Pancreas (tissue), 10 donors: ENCODE results near the gene OSTF1. TPM values are rescaled to one million over a fixed set of nuclear protein-coding genes. Genes with fewer than 3 reads are reported as not detected.

Experiments used
- ATAC-seq, 4 donors: fragments of 200-7000 bp; cut with Tn5 transposase; one replicate each; pipeline versions ENCODE4 v1.8.0 to v1.9.1; 2020; ENCODE audit warnings: mild to moderate bottlenecking in 4 of 4, moderate library complexity in 4 of 4
- DNase-seq, 6 donors: peaks; one replicate each; pipeline ENCODE4 v3.0.0-alpha.2; 2020
- FAIRE-seq: peaks from 2 replicates; lab custom pipeline; 2012; peaks lifted over from hg19 to GRCh38; lab: Jason Lieb, UNC
- H3K27ac ChIP-seq, 4 donors: fragments of 200-600 bp; sonication (generic); 1 replicate in 3 of 4; 2 replicates in 1 of 4; pipeline versions ENCODE4 v1.5.0 to v1.8.0; 2020
- H3K27me3 ChIP-seq, 4 donors: fragments of 200-600 bp; one replicate each; pipeline ENCODE4 v1.8.0; 2021
- H3K36me3 ChIP-seq, 3 donors: fragments of 200-600 bp; sonication (generic) in 1 of 3; one replicate each; pipeline versions ENCODE4 v1.5.0 to v1.8.0; 2020 to 2021
- H3K4me1 ChIP-seq, 3 donors: fragments of 200-600 bp; one replicate each; pipeline ENCODE4 v1.8.0; 2021
- H3K4me3 ChIP-seq, 4 donors: fragments of 200-600 bp; sonication (generic) in 2 of 4; one replicate each; pipeline versions ENCODE4 v1.5.0 to v1.8.0; 2020 to 2021
- H3K9me3 ChIP-seq, 4 donors: fragments of 200-600 bp; one replicate each; pipeline ENCODE4 v1.8.0; 2021
- WGBS, 2 donors: extraction: QIAGEN DNeasy Blood & Tissue Kit; methylation state at CpG; one replicate each; pipeline ENCODE4 v1.1.7; 2013; 5-methylcytosine and 5-hydroxymethylcytosine counted together
- intact Hi-C, 3 donors: fragments of 100-400 bp; cut with DNase I; formaldehyde crosslinking; loops; one replicate each; pipeline versions ENCODE4 v1.11.1 to v1.14.2; 2022
- polyA plus RNA-seq, 2 donors: library from polyadenylated mRNA; stranded (reverse); fragments of 200-250 nt; gene quantifications; one replicate each; pipeline ENCODE4 v1.2.3, GENCODE V29; 2013
- total RNA-seq, 6 donors: library from RNA; stranded (reverse); fragmentation: NEBNext Ultra II Directional in 4 of 6; extraction: Animal tissue kit (Norgen Biotek cat#: 25700) in 4 of 6; gene quantifications; one replicate each; pipeline versions ENCODE4 v1.2.1 to v1.2.4, GENCODE V29; 2021 to 2023
- TF ChIP-seq, protein P1 (sequence below), 4 donors: fragments of 200-600 bp; sonication (generic) in 3 of 4; IDR thresholded peaks; one replicate each; pipeline versions ENCODE4 v1.5.0 to v1.8.0; 2021; ENCODE audit warnings: antibody characterized with exemption in 4 of 4
- donor health status: healthy with polysubstance abuse.
- donor health status: DM: no; HTN: no; CAD: no; lungs with moderate emphysema.
- donor health status: DM: no; HTN: no; CAD: no.
- donor health status: control.
- donor health status: control.
- donor health status: Bipolar disorder and iron deficiency.
- donor health status: DM: yes; HTN: yes; CAD: no.
- donor health status: DM: no; HTN: no; CAD: no.
- donor health status: DM: no; HTN: no; CAD: no.
- donor health status: DM: yes; HTN: yes; CAD: no.

The OSTF1 gene
- total and polyA plus RNA-seq, 8 donors: 10.0 to 29.0 (median 12.5) TPM

DNA sequence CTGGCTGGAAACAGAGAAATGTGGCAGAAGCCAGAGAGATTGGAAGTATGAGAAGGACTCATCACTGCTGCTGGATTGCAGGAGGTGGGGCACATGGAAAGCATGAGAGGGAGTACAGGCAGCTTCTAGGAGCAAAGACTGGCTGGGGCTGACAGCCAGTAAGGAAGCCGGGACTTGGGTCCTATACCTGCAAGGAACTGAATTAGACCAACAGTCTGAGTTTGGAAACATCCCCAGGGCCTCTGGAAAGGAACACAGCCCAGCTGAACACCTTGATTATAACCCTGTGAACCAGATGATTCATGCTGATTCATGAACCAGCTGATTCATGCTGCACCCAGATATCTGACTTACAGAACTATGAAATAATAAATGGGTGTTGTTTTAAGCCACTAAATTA is 93.4 kb downstream of the OSTF1 start:
- Histone ChIP-seq H3K4me1 (no peaks in the 10 kb centered on the region), H3K4me3 (no peak overlapping the region), H3K27ac (no peak overlapping the region), H3K9me3 (no peaks in the 10 kb centered on the region), H3K36me3 (no peaks in the 10 kb centered on the region), H3K27me3 (no peaks in the 10 kb centered on the region)
- ATAC-seq (no peak), FAIRE-seq (no peak), DNase-seq (no peak)
- TF ChIP-seq, protein P1, sequence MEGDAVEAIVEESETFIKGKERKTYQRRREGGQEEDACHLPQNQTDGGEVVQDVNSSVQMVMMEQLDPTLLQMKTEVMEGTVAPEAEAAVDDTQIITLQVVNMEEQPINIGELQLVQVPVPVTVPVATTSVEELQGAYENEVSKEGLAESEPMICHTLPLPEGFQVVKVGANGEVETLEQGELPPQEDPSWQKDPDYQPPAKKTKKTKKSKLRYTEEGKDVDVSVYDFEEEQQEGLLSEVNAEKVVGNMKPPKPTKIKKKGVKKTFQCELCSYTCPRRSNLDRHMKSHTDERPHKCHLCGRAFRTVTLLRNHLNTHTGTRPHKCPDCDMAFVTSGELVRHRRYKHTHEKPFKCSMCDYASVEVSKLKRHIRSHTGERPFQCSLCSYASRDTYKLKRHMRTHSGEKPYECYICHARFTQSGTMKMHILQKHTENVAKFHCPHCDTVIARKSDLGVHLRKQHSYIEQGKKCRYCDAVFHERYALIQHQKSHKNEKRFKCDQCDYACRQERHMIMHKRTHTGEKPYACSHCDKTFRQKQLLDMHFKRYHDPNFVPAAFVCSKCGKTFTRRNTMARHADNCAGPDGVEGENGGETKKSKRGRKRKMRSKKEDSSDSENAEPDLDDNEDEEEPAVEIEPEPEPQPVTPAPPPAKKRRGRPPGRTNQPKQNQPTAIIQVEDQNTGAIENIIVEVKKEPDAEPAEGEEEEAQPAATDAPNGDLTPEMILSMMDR (IDR thresholded peaks at IDR 0.05): no peak
- intact Hi-C loops: no loop called here
- WGBS, 2 donors: 78 to 89% methylated on average over 1 of the region's 1 CpG

DNA sequence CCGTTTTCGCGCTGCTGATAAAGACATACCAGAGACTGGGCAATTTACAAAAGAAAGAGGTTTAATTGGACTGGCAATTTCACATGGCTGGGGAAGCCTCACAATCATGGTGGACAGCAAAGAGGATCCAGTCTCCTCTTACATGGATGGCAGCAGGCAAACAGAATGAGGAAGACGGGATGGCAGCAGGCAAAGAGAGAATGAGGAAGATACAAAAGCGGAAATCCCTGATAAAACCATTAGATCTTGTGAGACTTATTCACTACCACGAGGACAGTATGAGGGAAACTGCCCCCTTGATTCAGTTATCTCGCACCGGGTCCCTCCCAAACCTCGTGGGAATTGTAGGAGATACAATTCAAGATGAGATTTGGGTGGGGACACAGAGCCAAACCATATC is 95.0 kb downstream of the OSTF1 start:
- Histone ChIP-seq H3K36me3 (no peaks in the 10 kb centered on the region), H3K4me3 (no peak overlapping the region), H3K4me1 (no peaks in the 10 kb centered on the region), H3K27me3 (no peaks in the 10 kb centered on the region), H3K27ac (no peak overlapping the region), H3K9me3 (no peaks in the 10 kb centered on the region)
- DNase-seq (no peak), ATAC-seq (no peak), FAIRE-seq (no peak)
- TF ChIP-seq, protein P1 (IDR thresholded peaks at IDR 0.05): no peak
- WGBS, 2 donors: 91% methylated on average over 9 of the region's 9 CpGs
- intact Hi-C loops: no loop called here

DNA sequence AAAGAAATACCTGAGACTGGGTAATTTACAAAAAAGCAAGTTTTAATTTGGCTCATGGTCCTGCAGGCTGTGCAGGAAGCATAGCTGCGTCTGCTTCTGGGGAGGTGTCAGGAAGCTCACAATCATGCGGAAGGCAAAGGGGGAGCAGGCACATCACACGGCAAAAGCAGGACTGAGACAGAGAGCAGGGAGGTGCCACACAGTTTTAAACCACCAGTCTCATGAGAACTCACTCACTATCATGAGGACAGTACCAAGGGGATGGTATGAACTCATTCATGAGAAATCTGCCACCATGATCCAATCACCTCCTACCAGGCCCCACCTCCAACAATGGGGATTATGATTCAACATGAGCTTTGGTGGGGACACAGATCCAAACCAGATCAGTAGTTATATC is 96.2 kb downstream of the OSTF1 start:
- H3K27ac ChIP-seq: no peak overlapping the region
- H3K4me3 ChIP-seq: no peak overlapping the region
- intact Hi-C loops: no loop called here
- no peaks in the 10 kb centered on the region for H3K36me3 ChIP-seq
- WGBS, 2 donors: 82 to 83% methylated on average over 3 of the region's 3 CpGs
- H3K4me1 ChIP-seq: no peaks in the 10 kb centered on the region
- TF ChIP-seq, protein P1 (IDR thresholded peaks at IDR 0.05): no peak
- H3K27me3 ChIP-seq: no peaks in the 10 kb centered on the region
- DNase-seq (no peak), ATAC-seq (no peak), FAIRE-seq (no peak)
- H3K9me3 ChIP-seq: no peaks in the 10 kb centered on the region

DNA sequence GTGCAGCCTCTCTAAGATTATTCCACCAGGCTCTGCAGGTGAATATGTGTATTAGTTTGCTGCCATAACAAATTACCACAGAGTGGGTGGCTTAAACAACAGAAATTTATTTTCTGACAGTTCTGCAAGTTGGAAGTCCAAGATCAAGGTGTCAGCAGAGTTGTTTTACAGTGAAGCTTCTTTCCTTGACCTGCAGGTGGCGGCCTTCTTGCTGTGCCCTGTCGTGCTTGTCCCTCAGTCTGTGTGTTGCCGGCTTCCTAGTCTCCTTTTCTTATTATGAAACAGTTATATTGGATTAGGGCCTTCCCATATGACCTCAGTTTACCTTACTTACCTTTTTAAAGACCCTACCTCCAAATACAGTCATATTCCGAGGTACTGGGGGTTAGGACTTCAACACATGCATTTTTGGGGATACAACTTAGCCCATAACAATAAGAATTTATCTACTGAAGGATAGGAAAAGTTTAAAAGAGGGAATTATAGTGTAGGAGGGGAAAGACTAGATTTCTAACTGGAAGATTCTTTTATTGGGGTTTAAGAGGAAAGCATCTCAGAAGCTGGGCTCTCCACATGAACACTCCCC is 97.4 kb downstream of the OSTF1 start:
- no peak overlapping the region for H3K4me3 ChIP-seq
- intact Hi-C loops: no loop called here
- FAIRE-seq (no peak), DNase-seq (peak in 5 of 6 donors; percentile 10 to 63 (median 30)), ATAC-seq (peak; percentile 55 to 87 (median 80))
- H3K27ac ChIP-seq: no peak overlapping the region
- H3K27me3 ChIP-seq: no peaks in the 10 kb centered on the region
- no peaks in the 10 kb centered on the region for H3K9me3 ChIP-seq
- H3K36me3 ChIP-seq: no peaks in the 10 kb centered on the region
- TF ChIP-seq, protein P1 (IDR thresholded peaks at IDR 0.05): peak in 3 of 4 donors; percentile 30 to 46 (median 42)
- H3K4me1 ChIP-seq: no peaks in the 10 kb centered on the region
- WGBS, 2 donors: 35 to 38% methylated on average over 4 of the region's 4 CpGs

DNA sequence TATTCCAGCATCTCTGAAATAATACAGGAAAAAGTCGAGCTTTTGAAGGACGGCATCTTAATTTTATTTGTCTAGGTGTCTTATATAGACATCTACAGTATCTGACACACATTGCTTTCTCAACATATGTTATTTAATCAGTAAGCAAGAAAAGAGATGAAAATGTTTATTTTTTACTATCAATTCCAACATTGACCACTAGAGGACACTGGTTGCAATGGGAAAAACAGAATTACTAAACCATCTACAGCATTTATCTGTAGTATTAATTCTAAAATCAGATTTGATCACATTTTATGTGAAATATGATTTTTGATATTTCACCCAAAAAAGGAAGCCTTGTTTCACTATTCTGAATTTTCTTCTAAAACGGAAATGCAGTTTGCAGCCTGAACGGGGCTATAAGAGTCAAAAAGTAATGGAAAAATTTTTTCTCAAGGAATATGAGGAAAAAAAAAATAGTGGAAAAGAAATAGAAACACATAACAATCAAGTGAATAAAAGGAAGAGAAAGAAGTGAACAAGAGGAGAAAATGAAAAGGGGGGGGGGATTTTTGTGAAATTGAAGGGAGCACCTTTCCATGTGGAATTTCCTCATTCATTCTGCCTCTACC is 98.6 kb downstream of the OSTF1 start:
- Histone ChIP-seq H3K9me3 (no peaks in the 10 kb centered on the region), H3K27ac (no peak overlapping the region), H3K4me3 (no peak overlapping the region), H3K36me3 (no peaks in the 10 kb centered on the region), H3K4me1 (no peaks in the 10 kb centered on the region), H3K27me3 (no peaks in the 10 kb centered on the region)
- WGBS, 2 donors: 21 to 24% methylated on average over 4 of the region's 4 CpGs
- TF ChIP-seq, protein P1 (IDR thresholded peaks at IDR 0.05): peak; percentile 68 to 82 (median 80)
- DNase-seq (no peak), FAIRE-seq (peak; percentile 89), ATAC-seq (peak in 3 of 4 donors; percentile 64 to 74 (median 67))
- intact Hi-C loops: no loop called here
